ENCODE data around the gene NPNT.

The NPNT gene

DNA sequence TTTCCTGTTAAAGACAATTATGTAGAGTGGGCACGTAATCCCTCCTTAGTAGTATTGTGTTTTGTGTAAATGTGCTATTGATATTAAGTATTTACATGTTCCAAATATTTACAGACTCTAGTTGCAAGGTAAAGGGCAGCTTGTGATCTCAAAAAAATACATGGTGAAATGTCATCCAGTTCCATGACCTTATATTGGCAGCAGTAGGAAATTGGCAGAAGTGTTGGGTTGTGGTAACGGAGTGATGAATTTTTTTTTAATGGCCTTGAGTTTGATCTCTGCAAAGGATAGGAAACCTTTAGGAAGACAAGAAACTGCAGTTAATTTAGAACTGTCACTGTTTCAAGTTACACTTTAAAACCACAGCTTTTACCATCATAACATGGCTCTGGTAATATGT, 74.3 kb downstream of the NPNT start:
- DNase-seq (ENCODE audit: low read depth in 2 of 2), result no peak

DNA sequence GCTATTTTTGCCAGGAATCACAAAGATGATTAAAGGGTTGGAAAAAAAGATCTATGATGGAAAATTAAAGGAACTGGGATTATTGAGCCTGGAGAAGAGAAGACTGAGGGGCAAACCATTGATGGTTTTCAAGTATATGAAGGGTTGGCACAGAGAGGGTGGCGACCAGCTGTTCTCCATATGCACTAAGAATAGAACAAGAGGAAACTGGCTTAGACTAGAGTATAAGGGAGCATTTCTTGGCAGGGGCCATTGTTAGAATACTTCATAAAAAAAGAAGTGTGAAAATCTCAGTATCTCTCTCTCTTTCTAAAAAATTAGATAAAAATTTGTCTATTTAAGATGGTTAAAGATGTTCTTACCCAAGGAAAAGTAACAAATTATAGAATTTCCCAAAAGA, 75.1 kb downstream of the NPNT start:
- DNase-seq (ENCODE audit: low read depth in 2 of 2), result no peak

DNA sequence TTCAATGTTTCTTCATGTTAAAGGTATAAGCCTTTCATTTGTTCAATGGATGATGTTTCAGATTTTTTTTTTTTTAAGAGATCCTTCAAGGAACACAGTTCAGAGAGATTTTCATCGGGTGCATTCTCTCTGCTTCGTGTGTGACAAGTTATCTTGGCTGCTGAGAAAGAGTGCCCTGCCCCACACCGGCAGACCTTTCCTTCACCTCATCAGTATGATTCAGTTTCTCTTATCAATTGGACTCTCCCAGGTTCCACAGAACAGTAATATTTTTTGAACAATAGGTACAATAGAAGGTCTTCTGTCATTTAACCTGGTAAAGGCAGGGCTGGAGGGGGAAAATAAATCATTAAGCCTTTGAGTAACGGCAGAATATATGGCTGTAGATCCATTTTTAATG, 75.8 kb downstream of the NPNT start:
- no peak for DNase-seq (ENCODE audit: low read depth in 2 of 2)

DNA sequence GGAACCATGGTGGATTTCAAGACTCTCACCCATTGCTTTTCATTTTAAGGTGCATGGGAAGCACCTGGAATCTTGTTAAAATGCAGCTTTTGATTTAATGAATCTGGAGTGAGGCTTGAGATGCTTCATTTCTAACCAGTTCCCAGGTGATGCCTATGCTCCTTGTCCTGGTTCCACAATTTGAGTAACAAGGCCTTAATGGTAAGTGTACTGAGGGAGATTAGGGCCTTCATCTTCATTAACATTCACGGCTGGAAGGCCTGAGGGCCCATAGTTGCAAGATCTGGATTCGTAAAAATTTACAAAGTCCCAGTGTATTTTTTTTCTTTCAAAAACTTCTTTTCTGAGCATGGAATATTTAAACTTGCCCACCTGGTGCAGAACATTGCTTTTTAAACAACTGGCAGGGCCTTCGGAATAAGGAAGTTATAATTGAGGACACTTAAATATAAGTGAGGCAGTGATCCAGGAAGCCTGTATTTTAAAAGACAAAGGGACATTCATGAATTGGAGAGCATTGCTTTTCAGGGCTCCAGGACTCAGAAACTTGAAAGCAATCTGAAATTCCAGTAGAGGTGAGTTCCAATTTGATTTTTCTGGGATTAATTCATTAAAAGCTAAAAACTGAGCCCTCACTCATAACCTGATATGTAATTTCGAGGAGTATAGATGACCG, 77.8 kb downstream of the NPNT start:
- DNase-seq (ENCODE audit: low read depth in 2 of 2), result no peak

DNA sequence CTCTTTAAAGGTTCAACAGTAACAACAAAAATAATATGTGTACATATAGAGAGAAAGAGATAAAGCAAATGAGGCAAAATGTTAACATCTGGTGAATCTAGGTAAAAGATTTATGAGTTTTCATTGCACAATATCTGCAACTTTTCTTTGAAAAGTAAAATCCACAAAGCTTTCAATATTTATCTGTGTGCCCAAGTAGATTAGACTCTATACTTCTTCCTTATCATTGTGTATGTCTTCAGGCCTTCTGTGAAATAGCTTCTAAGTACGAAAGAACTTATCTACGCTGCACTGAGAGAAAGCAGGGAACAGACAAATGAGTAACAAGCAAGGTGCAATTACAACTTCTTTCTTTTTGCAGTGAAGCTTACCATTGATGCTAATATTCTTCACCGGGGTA, 81.6 kb downstream of the NPNT start:
- DNase-seq (ENCODE audit: low read depth in 2 of 2), result no peak

DNA sequence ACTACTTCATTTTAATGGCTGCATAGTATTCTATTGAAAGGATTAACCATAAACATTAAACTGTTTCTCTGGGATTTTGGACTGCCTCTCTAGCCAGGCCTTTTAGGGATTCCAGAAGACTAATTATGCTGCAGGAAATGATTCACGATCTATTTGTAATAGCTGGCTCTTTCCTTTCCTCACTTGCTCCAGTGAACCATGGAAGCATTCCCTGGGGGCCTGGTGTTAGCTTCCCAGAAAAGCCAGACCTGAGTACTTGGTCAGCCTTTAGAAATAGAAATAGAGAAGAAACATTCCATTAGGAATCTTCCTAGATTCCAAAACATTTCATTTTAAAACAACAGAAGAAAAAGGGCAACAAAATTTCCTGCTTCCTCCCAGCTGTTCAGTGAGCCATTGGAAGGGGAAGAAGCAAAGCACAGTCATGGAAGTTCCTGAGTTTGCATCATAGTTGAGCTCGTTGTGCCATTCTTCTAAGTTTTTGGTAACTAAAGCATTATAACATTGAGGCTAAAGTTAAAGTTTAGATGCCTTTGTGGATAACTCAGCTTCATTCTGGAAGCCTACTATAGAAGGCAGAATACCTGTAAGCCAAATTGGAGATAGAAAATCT, 83.5 kb downstream of the NPNT start:
- peak; percentile 70 to 74 for DNase-seq (ENCODE audit: low read depth in 2 of 2)

DNA sequence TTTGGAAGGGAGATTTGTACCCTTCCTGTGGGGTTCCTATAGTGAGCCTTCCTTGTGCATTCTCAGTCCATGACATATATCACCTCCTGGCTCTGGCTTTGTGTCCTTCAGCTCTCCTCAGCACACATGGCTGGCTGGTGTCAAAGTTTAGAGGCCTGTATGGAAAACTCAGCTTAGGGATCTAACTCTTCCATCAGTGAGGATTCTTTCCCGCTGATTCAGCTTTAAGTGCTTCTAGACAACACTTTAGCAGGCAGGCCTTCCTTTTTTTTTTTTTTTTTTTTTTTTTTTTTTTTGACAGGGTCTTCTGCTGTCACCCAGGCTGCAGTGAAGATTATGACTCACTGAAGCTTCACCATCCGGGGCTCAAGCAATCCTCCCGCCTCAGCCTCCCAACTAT, 84.2 kb downstream of the NPNT start:
- no peak for DNase-seq (ENCODE audit: low read depth in 2 of 2)

DNA sequence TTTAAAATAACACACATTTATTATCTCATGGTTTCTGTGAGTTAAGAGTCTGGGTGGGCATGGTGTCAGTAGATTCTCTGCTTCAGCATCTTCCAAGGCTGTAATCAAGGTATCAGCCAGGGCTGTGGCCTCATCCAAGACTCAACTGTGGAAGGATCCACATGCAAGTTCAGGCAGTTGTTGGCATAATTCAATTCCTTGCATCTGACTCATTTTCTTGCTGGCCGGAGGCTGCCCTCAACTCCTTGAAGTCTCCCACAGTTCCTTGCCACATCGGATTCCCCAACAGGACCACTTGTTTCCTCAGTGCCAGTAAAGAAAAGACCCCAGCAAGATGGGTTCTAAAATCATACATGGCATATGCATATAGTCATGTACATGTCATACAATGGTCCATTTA, 93.4 kb downstream of the NPNT start:
- DNase-seq (ENCODE audit: low read depth in 2 of 2), result no peak

DNA sequence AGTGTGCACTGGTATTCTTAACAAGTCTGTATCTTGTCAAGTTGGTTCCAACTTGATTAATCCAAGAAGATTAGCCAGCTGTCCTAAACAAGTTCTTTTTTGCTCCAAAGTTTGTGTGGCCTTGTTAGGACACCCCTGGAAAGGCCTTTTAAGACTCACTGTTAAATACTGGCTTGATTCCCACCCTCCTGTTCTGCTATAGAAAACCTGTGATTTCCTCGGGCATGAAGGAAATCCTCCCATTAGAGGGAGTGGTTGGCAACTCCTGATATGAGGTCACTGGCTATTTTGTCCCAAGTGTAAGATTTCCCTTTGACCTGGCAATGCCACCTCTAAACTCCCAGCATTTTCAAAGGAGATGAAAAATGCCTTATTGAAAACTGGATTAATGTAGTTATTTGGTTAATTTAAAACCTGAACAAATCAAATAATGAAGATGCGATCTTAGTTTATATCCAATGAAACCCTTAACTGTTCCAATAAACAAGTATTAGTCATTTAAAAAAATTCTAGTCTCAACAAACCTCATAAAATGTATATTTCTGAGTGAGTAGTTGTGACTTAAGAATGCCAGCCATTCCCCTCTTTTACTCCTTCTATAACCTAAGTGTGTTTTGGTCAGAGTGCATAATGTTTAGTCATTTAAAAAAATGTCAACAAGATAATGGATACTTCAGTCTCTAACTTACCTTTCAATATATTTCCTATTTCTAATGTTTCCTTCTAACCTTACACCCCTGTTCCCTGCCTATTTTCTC, 94.4 kb downstream of the NPNT start:
- DNase-seq (ENCODE audit: low read depth in 2 of 2), result no peak

DNA sequence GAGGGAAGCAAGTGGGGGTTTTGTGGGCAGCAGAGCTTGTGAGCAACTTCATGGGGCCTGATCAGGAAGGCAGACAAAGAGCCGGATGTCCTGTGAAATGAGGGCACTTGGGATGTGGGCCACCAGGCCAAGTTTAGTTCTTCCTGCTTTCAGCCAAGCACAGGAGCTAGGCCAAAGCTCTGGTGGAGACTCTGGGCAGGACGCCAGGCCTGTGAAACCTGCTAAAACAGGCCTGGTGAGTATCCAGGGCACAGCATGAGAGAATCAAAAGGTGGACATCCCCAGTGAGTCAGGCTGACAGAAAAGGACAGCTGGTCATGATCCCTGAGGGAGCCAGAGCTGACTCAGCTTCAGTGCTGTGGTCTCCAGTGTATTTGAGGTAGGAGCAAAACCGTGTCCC, 95.7 kb downstream of the NPNT start:
- DNase-seq (ENCODE audit: low read depth in 2 of 2), result no peak

DNA sequence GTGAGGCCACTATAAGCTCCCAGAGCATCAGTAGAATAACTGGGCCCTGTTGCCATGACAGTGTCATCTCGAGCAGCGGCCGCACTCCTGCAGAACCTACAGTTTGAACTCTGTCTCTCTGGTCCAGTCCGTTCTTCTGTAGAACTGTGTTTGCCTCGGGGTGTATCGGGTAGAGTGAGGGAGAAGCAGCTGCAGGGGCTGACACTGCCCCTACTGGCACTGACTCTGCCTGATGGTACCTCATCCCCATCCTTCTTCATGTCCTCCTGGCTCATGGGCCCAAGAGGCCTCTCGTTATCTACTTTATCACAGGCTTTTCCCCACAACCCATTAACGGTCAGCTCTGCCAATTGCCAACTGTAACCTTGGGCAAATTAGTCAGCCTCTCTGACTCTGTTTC, 96.5 kb downstream of the NPNT start:
- DNase-seq (ENCODE audit: low read depth in 2 of 2), result no peak

DNA sequence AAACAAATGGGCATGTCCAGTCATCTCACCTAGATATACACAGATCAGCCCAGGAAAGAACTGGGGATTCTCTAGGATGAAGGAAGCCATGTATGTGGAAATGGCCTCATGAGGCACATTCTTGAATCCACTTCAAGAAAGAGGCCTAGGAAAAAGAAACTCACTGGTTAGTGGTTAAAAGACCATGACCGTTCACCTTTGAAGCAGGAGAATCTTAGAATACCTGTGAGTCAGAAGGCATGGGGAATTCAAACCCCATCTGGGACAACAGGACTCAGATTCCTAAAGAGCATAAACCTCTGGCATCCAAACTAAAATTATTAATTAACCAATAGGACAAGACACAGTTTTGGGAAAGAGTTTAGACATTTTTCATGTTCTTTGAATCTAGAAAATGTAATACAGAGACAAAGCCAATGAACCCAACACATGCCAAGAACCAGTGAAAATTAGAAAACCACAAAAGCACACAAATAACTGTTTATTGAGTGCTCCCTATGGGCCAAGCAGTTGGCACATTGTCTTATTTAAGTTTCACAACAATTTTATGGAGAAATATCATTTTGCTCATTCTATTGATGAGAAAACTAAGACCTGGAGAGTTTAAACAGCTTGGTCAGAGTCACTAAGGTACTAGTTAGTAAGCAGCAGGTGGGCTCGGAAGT, 97.5 kb downstream of the NPNT start:
- DNase-seq (ENCODE audit: low read depth in 2 of 2), result no peak

DNA sequence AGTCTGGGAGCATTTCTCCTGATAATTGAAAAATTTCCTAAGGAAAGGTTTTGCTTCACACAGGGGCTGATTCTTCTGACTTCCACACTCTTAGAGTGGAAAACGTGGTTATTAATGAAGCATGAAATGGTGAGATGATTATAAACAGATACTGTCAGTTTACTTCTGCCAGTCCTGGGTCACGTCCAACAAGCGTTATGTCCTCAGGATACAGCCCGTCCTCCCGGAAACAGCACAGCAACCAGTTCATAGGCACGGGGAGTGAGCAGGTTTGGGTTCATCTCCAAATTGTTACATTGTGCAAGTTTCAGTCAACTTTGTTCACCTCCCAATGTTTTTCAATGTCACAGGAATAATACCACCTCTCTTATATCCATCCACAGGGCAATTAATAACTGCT, 98.8 kb downstream of the NPNT start:
- DNase-seq (ENCODE audit: low read depth in 2 of 2), result no peak

DNA sequence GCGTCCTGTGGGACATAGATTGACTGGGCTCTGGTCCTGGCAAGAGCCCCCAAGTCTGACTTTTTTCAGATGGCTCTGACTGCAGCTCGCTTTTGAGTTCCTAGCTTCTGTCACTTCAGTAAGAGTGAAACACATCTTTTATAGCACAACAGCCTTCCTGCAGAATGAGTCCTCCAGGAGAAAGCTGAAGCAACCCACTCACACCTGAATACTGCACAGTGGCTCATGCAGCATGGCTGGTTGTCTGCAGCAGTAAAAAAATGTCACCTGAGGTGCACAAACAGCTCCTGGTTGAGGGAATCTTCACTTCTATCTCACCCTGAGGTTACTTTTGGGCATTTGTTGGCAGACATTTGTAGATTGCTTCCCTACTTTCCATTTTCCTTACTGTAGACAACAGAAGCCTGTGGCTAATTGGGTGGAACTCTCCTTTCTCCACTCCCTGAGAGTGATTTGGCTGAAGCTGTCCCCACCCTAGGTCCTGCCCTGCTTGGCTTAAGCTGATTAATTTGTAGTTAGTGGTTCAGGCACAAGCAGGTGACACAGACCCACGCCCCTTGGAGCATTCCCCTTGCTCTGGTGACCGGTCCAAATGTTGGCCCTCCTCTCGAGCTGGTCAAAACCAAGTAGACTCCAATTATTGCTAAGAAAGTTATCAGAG, 99.7 kb downstream of the NPNT start:
- no peak for DNase-seq (ENCODE audit: low read depth in 2 of 2)

DNA sequence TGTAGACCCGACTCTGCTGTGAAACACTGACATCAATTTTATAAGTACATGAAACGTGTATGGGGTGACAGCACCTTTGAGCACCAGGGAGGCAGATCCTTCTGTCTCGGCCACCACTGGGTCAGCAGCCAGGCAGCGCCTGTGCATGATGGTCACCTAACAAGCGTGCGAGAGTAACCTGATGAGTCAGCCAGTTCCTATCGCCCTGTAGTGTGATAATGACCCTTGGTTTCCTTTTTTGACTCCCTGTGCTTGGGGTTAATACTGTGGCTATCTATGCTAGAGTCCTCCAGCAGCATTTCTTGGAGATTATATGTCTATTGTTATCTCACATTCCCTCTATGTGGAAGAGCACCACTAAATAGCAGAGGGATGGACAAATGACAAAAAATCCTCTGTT, 101.6 kb downstream of the NPNT start:
- no peak for DNase-seq (ENCODE audit: low read depth in 2 of 2)

DNA sequence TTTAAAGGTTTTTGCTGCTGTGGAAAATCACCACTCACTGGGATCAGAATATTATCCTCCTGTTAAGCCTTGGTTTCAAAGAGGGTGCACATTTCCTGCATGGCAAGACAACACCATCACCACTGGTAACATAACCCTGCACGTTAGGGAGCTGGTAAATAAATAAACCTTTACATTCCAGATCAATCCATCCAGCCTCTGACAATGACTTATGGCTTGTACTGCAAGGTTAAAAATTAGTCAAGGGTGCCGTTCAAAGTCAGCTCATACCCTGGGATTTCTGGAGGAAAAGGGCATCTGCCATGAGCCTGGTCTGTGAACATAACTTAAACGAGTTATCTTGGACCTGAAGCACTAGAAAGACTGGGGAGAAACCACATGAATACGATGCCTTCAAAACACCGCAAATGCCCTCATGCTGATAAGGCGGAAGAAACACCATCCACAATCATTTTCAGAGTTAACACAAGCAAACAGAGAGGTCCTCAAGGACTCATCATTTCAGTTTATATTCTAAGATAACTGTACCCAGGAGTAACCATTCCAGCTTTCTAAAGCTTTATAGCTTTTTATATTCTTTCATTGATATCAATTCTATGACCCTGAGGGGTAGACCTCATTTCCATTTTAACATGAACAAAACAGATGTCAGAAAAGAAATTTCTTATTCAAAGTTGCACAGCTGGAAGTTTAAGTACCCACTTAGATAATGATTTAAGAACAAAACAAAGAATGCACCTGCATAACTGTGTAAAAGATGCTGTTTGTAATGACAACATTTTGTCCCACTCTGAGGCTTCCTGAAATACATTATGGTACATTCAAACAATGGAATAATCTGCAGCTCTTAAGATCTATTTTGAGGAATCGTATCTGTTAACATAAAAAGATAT, 103.1 kb downstream of the NPNT start:
- no peak for DNase-seq (ENCODE audit: low read depth in 2 of 2)

DNA sequence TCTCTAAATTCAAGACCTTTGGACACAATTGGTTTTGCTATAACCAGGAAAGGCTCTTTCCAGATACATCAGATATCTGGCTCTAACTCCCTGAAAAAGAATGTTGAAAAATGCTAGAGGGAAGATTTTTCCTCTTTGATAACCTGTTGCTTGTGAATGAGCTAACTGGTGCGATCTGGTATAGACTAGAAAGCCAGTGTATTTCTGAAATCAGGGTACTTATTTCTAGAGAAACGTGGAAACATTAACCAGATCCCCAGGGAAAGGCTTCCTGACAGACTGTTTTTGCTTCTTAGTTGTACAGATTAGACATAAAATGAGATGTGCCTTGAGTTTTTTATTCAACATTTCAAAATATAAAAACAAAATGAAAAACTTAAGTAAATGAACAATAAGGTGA, 107.7 kb downstream of the NPNT start:
- no peak for DNase-seq (ENCODE audit: low read depth in 2 of 2)

DNA sequence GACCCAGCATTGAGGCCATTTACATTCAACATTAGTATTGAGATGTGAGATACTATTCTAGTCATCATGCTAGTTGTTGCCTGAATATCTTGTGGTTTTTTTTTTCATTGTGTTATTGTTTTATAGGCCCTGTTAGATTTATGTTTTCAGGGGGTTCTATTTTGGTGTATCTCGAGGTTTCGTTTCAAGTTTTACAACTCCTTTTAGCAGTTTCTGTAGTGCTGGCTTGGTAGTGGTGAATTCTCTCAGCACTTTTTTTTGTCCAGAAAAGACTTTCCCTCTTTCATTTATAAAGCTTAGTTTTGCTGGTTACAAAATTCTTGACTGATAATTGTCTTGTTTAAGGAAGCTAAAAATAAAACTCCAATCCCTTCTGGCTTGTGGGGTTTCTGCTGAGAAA, 115.5 kb downstream of the NPNT start:
- DNase-seq (ENCODE audit: low read depth in 2 of 2), result no peak

DNA sequence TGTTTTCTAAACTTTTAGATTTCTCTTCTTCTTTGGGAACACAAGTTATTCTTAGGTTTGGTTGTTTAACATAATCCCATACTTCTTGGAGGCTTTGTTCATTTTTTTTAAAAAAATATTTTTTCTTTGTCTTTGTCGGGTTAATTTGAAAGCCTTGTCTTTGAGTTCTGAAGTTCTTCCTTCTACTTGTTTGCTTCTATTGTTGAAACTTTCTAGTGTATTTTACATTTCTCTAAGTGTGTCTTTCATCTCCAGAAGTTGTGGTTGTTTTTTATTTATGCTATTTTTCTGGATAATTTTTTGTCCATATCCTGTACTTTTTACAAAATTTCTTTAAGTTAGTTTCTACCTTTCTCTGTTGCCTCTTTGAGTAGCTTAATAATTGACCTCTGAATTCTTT, 116.1 kb downstream of the NPNT start:
- DNase-seq (ENCODE audit: low read depth in 2 of 2), result no peak

DNA sequence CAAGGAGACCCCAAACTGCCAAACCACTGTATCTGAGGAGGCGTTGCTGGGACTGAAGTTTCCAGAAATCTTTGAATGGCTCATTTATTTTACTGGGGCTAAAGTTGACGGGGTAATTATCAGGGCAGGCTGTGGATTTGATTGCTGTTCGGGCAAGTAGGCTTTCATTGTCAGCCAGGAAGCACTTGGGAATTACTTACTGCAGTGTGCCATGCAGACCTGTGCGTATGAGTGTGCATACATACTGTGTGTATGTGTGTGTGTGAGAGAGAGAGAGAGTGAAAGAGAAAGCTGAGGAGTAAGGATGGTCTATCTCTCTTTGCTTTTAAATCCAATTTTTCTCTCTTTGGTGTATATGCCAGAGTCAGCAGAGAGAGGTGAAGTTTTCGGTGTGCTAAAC, 122.7 kb downstream of the NPNT start:
- no peak for DNase-seq (ENCODE audit: low read depth in 2 of 2)

DNA sequence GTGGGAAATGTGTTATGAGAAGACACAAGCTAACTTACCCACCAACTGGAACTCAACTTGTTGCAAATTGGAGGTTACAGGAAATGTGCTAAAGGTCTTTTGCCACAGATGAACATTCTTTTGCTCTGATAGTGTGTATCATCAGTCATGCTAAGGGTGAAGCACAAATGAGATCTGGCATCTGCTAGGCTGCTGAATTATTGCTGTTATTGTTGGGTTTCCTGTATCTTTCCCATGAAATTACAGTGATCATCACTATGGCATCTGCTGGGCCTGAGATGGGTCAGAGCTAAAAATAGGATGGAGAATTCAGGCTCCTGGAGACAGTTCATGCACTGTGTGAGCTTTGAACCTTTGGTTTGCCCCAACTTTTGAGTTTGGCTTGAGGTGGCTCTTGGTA, 124.5 kb downstream of the NPNT start:
- peak; percentile 50 to 57 for DNase-seq (ENCODE audit: low read depth in 2 of 2)
